Calu3 (cell line): ENCODE data around the gene CSNK1G3. TPM values are rescaled to one million over a fixed set of nuclear protein-coding genes. Genes with fewer than 3 reads are reported as not detected.

Experiments
- BruUV-seq: library from RNA; stranded (reverse); fragments of 400-500 nt; replicated peaks from 2 replicates; lab custom pipeline; 2021; lab: Mats Ljungman, UMichigan
- CTCF ChIA-PET: fragments of 300-600 bp; sonication (Branson Sonifier 250); formaldehyde crosslinking; loops from one replicate; lab custom pipeline; 2022; ENCODE audit warnings: antibody characterized with exemption; lab: Charles Lee
- DNase-seq: peaks from one replicate; pipeline ENCODE4 v3.0.0; 2022
- H3K27ac Mint-ChIP-seq: one replicate; pipeline ENCODE4 v1.8.0; 2022; ENCODE audit warnings: mixed read lengths; ENCODE audit not compliant: unreplicated experiment
- H3K27me3 Mint-ChIP-seq: one replicate; pipeline ENCODE4 v1.8.0; 2022; ENCODE audit warnings: mixed read lengths; ENCODE audit not compliant: unreplicated experiment
- H3K36me3 Mint-ChIP-seq: one replicate; pipeline ENCODE4 v1.8.0; 2022; ENCODE audit warnings: mild to moderate bottlenecking, moderate library complexity, mixed read lengths; ENCODE audit not compliant: insufficient read depth, unreplicated experiment
- H3K4me1 Mint-ChIP-seq: one replicate; pipeline ENCODE4 v1.8.0; 2022; ENCODE audit warnings: mild to moderate bottlenecking, low read depth, mixed read lengths; ENCODE audit not compliant: unreplicated experiment
- H3K4me3 Mint-ChIP-seq: one replicate; pipeline ENCODE4 v1.8.0; 2022; ENCODE audit warnings: mild to moderate bottlenecking, low read depth, moderate library complexity, mixed read lengths; ENCODE audit not compliant: unreplicated experiment
- H3K9me3 Mint-ChIP-seq: one replicate; pipeline ENCODE4 v1.8.0; 2022; ENCODE audit warnings: low read depth, mixed read lengths; ENCODE audit not compliant: unreplicated experiment
- intact Hi-C: fragments of 100-400 bp; cut with micrococcal nuclease; formaldehyde crosslinking; loops from one replicate; pipeline ENCODE4 v1.10.0; 2022; ENCODE audit not compliant: unreplicated experiment
- total RNA-seq: library from RNA; stranded (reverse); gene quantifications from 2 replicates; pipeline ENCODE4 v1.2.3, GENCODE V29; 2022
- TF ChIP-seq, protein P1 (sequence below): fragments of 200-600 bp; IDR thresholded peaks from one replicate; pipeline ENCODE4 v1.8.0; 2022; ENCODE audit warnings: antibody characterized with exemption; ENCODE audit not compliant: unreplicated experiment

Gene CSNK1G3
- total RNA-seq, 1 experiment from 2014 or later: 57.5 TPM

DNA sequence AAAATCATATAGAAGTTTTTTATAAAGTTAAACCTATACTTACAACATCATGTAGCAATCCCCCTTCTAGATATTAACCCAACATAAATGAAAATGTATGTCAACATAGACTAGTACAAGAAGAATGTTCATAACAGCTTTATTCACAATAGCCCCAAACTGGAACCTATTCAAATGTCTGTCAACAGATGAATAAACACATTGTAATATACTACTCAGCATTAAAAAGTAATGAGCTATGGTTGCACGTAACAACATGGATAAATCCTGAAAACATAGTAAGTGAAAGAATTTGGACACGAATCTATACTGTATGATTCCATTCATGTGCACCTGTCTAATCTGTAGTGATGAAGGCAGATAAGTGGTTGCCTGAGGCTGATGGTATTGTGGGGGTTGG, 73.9 kb downstream of the CSNK1G3 start:
- CTCF ChIA-PET: no interaction called here
- Mint-ChIP-seq H3K27me3 (no peaks in the 10 kb centered on the region), H3K36me3 (no peaks in the 10 kb centered on the region), H3K9me3 (no peaks in the 10 kb centered on the region), H3K27ac (no peak overlapping the region), H3K4me3 (no peak overlapping the region), H3K4me1 (no peaks in the 10 kb centered on the region)
- TF ChIP-seq, protein P1, sequence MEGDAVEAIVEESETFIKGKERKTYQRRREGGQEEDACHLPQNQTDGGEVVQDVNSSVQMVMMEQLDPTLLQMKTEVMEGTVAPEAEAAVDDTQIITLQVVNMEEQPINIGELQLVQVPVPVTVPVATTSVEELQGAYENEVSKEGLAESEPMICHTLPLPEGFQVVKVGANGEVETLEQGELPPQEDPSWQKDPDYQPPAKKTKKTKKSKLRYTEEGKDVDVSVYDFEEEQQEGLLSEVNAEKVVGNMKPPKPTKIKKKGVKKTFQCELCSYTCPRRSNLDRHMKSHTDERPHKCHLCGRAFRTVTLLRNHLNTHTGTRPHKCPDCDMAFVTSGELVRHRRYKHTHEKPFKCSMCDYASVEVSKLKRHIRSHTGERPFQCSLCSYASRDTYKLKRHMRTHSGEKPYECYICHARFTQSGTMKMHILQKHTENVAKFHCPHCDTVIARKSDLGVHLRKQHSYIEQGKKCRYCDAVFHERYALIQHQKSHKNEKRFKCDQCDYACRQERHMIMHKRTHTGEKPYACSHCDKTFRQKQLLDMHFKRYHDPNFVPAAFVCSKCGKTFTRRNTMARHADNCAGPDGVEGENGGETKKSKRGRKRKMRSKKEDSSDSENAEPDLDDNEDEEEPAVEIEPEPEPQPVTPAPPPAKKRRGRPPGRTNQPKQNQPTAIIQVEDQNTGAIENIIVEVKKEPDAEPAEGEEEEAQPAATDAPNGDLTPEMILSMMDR: no peak
- BruUV-seq: no TSS peak
- intact Hi-C loops: no loop called here
- no peak for DNase-seq

DNA sequence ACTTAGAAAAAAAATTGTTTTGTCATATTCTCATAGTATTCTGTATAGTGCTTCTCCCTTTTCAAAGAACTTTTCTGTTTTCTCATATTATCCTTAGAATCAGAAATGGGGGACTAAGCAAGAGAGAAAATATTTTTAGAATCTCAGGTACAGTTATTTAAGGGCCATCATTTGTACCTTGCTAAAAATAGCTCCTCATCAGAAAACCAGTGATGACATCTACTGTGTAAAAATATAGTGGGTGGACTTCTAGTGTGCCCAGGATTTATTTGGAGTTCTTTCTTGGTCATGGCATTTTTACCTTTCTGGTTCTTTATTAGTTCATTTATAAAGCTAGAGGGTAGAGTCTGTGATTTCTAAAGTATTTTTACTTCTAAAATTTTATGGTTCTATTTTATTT, 82.5 kb downstream of the CSNK1G3 start:
- CTCF ChIA-PET: interaction anchor here (1.2 kb wide), 1 partner anchor 13 kb away, joined by 12 read pairs; no protein-coding TSS in a partner anchor
- no TSS peak for BruUV-seq
- no peak overlapping the region for H3K4me3 Mint-ChIP-seq
- no peak for DNase-seq
- intact Hi-C loops: no loop called here
- TF ChIP-seq, protein P1: no peak
- H3K36me3 Mint-ChIP-seq: peaks cover 5% of the 10 kb centered on the region
- H3K27ac Mint-ChIP-seq: no peak overlapping the region
- H3K4me1 Mint-ChIP-seq: no peaks in the 10 kb centered on the region
- no peaks in the 10 kb centered on the region for H3K9me3 Mint-ChIP-seq
- no peaks in the 10 kb centered on the region for H3K27me3 Mint-ChIP-seq

DNA sequence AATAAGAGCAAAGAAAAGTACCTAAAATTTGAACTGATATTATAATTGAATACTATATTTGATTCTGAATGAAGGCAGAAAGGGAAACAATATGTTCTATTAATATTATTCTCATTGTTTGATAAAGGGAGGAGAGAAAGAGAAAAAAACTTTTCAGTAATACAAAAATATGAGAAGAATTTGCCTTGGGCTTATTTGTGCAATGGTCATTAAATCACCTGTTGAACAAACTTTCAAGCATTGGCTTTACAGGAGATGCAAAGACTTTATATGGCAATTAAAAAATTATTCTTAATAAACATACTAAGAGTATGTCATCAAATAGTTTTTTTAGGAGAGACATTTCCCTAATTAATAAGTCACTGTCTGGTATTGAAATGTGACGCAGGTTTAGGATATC, 85.0 kb downstream of the CSNK1G3 start:
- TF ChIP-seq, protein P1: no peak
- Mint-ChIP-seq H3K9me3 (no peaks in the 10 kb centered on the region), H3K36me3 (peaks cover 5% of the 10 kb centered on the region), H3K4me3 (no peak overlapping the region), H3K4me1 (no peaks in the 10 kb centered on the region), H3K27ac (no peak overlapping the region), H3K27me3 (no peaks in the 10 kb centered on the region)
- intact Hi-C loops: no loop called here
- CTCF ChIA-PET: no interaction called here
- no TSS peak for BruUV-seq
- no peak for DNase-seq

DNA sequence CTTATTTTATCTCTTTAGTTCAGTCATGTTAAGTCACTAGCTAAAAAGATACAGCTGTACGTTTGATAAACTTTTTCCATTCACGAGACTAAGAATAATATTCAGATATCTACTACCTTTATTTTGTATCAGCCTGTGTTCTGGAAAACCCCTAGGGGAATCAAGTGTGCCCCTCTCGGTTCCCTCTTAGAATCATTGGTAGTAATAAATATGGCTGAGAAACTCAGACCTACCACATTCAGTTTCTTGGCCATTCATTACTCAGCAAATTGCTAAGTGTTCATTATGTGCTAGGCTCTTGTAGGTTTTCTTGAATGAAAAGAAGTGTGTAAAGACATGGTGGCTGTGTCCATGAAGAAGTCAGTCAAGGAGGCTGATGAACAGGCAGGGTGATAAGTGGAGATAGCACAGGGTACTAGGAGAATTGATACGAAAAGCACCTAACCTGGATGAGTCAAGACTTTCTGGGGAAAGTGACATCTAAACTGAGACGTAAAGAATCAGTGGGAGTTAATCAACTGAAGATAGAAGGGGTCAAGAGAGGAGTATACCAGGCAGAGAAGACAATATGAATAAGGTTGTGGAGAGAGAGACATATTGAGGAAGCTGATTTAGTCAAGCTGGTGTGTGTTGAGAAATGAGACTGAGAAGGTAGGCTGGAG, 86.2 kb downstream of the CSNK1G3 start:
- no peak for DNase-seq
- peaks cover 5% of the 10 kb centered on the region for H3K36me3 Mint-ChIP-seq
- no peak overlapping the region for H3K4me3 Mint-ChIP-seq
- no TSS peak for BruUV-seq
- H3K27ac Mint-ChIP-seq: no peak overlapping the region
- TF ChIP-seq, protein P1: no peak
- intact Hi-C loops: no loop called here
- no peaks in the 10 kb centered on the region for H3K4me1 Mint-ChIP-seq
- no peaks in the 10 kb centered on the region for H3K27me3 Mint-ChIP-seq
- CTCF ChIA-PET: no interaction called here
- no peaks in the 10 kb centered on the region for H3K9me3 Mint-ChIP-seq
